Mucosa of descending colon (tissue), 3 donors: ENCODE results near the gene NMT2. TPM values are rescaled to one million over a fixed set of nuclear protein-coding genes. Genes with fewer than 3 reads are reported as not detected.

Experiments used
- ATAC-seq: fragments of 200-7000 bp; cut with Tn5 transposase; one replicate; pipeline ENCODE4 v1.9.1; 2020; ENCODE audit warnings: mild to moderate bottlenecking, moderate library complexity
- DNase-seq, 3 donors: peaks; one replicate each; pipeline ENCODE4 v3.0.0-alpha.2; 2020
- H3K36me3 ChIP-seq: fragments of 200-600 bp; one replicate; pipeline ENCODE4 v1.8.0; 2021; ENCODE audit warnings: low read depth, mild to moderate bottlenecking
- H3K4me1 ChIP-seq: fragments of 200-600 bp; one replicate; pipeline ENCODE4 v1.8.0; 2021; ENCODE audit warnings: low read depth, mild to moderate bottlenecking
- H3K4me3 ChIP-seq: fragments of 200-600 bp; one replicate; pipeline ENCODE4 v1.8.0; 2021; ENCODE audit warnings: mild to moderate bottlenecking
- H3K9me3 ChIP-seq: fragments of 200-600 bp; one replicate; pipeline ENCODE4 v1.8.0; 2021; ENCODE audit warnings: mild to moderate bottlenecking
- intact Hi-C, 2 donors: fragments of 100-400 bp; cut with DNase I in 1 of 2; cut with micrococcal nuclease in 1 of 2; formaldehyde crosslinking; loops; one replicate each; pipeline versions ENCODE4 v1.11.0 to v1.11.1; 2022; cut with DNase I, micrococcal nuclease
- total RNA-seq, 3 donors: library from RNA; stranded (reverse); fragmentation: NEBNext Ultra II Directional in 2 of 3; extraction: Animal tissue kit (Norgen Biotek cat#: 25700) in 2 of 3; gene quantifications; one replicate each; pipeline versions ENCODE4 v1.2.1 to v1.2.4, GENCODE V29; 2021 to 2023
- TF ChIP-seq, protein P1 (sequence below): fragments of 200-600 bp; IDR thresholded peaks from one replicate; pipeline ENCODE4 v1.8.0; 2022; ENCODE audit warnings: antibody characterized with exemption, mild to moderate bottlenecking
- donor health status: DM: no; HTN: no; CAD: no; lungs with moderate emphysema.
- donor health status: DM: no; HTN: no; CAD: no.
- donor health status: DM: no; HTN: yes; CAD: no.

Gene NMT2
- total RNA-seq, 3 donors from 2014 or later = 21.8 to 26.4 (median 24.3) TPM

DNA sequence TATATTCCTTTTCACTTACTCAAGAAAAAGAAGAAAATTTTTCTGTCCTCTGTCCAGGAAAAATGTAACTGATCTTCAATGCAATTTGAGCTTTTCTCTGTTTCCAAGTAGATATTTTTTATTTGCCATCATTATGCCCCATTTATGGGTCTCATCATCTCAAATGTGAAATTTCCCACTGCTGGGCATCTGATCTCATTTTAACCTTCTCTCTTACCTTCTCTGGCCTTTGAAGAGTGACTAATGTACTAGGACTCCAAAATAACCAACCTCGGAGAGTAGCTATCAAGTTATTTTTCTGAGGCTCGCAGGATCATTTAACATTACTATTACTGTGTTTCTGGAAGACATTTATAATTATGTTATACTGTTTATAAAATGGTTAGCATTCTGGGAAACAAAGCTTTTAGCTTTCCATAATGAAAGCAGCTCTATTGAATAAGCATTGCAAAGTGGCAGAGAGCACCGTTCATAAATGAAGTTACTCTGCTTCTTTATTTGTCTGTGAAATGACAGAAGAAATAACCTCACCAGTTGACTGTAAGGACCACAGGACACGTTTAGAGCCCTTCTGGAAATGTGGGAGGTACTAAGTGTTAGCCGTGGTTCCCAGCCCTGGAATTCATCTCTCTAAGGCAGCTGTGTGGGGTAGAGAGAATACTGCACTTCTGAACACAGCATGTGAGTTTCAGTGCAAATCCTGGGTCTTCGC is 33.3 kb upstream of the NMT2 start:
- TF ChIP-seq, protein P1, sequence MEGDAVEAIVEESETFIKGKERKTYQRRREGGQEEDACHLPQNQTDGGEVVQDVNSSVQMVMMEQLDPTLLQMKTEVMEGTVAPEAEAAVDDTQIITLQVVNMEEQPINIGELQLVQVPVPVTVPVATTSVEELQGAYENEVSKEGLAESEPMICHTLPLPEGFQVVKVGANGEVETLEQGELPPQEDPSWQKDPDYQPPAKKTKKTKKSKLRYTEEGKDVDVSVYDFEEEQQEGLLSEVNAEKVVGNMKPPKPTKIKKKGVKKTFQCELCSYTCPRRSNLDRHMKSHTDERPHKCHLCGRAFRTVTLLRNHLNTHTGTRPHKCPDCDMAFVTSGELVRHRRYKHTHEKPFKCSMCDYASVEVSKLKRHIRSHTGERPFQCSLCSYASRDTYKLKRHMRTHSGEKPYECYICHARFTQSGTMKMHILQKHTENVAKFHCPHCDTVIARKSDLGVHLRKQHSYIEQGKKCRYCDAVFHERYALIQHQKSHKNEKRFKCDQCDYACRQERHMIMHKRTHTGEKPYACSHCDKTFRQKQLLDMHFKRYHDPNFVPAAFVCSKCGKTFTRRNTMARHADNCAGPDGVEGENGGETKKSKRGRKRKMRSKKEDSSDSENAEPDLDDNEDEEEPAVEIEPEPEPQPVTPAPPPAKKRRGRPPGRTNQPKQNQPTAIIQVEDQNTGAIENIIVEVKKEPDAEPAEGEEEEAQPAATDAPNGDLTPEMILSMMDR = no peak
- H3K4me1 ChIP-seq = peaks cover 2% of the 10 kb centered on the region
- H3K36me3 ChIP-seq = no peaks in the 10 kb centered on the region
- no peak overlapping the region for H3K4me3 ChIP-seq
- intact Hi-C loops = no loop called here
- no peak for ATAC-seq
- H3K9me3 ChIP-seq = no peaks in the 10 kb centered on the region
- no peak for DNase-seq

DNA sequence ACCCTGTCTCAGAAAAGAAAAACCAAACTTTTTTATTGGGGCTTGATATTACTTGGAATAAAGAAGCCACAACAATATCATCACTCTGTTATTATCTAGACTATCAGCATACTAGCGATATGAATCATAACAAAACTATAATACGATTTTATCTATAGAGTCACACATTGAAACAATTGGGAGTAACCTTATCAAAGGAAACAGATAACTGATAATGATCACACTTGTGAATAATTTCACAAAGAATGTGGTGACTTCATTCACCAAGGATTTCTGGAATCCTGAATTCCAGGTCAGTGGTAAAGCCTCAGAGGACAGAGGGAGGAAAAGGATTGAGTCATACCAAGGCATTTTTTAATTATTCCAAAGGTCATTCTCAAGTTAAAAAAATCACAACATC is 32.1 kb upstream of the NMT2 start:
- H3K4me3 ChIP-seq = no peak overlapping the region
- no peak for DNase-seq
- ATAC-seq = peak; percentile 78
- intact Hi-C loops = no loop called here
- peaks cover 2% of the 10 kb centered on the region for H3K4me1 ChIP-seq
- no peaks in the 10 kb centered on the region for H3K9me3 ChIP-seq
- H3K36me3 ChIP-seq = no peaks in the 10 kb centered on the region
- TF ChIP-seq, protein P1 = no peak

DNA sequence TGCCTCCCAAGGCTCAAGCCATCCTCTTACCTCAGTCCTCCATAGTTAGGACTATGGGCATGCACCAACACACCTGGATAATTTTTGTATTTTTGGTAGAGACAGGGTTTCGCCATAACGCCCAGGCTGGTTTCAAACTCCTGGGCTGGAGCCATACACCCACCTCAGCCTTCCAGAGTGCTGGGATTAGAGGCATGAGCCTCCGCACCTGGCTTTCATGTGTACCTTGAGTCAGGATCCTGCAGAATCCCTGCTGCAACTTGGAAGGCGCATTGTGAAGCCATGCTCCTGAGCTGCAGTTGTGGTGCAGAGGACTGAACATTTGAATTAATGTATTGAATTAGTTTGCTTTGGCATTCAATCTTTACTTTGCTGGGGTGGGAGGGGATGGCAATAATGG is 29.4 kb upstream of the NMT2 start:
- no peak for ATAC-seq
- Histone ChIP-seq H3K4me1 (peaks cover 2% of the 10 kb centered on the region), H3K4me3 (no peak overlapping the region), H3K9me3 (no peaks in the 10 kb centered on the region), H3K36me3 (no peaks in the 10 kb centered on the region)
- TF ChIP-seq, protein P1 = no peak
- no peak for DNase-seq
- intact Hi-C loops = no loop called here

DNA sequence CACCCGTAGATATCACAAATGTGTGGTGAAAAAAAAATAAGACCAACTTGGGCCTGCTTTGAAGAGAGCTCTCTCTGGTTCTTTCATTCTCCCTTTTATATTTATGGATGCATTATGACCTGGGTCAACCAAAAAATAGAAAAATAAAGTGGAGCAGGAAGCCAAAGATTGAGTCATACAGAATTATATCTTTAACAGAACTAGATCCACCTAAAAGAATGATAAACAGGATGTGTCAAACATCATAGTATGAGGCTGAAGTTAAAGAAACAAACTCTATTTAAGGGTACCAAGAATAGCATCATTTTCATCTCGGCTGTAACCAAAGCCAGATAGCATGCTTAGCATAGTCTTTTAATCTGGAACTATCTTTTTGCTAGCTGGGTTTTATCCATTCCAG is 28.8 kb upstream of the NMT2 start:
- no peak for ATAC-seq
- TF ChIP-seq, protein P1 = no peak
- Histone ChIP-seq H3K9me3 (no peaks in the 10 kb centered on the region), H3K4me3 (no peak overlapping the region), H3K36me3 (no peaks in the 10 kb centered on the region), H3K4me1 (peaks cover 2% of the 10 kb centered on the region)
- no peak for DNase-seq
- intact Hi-C loops = no loop called here

DNA sequence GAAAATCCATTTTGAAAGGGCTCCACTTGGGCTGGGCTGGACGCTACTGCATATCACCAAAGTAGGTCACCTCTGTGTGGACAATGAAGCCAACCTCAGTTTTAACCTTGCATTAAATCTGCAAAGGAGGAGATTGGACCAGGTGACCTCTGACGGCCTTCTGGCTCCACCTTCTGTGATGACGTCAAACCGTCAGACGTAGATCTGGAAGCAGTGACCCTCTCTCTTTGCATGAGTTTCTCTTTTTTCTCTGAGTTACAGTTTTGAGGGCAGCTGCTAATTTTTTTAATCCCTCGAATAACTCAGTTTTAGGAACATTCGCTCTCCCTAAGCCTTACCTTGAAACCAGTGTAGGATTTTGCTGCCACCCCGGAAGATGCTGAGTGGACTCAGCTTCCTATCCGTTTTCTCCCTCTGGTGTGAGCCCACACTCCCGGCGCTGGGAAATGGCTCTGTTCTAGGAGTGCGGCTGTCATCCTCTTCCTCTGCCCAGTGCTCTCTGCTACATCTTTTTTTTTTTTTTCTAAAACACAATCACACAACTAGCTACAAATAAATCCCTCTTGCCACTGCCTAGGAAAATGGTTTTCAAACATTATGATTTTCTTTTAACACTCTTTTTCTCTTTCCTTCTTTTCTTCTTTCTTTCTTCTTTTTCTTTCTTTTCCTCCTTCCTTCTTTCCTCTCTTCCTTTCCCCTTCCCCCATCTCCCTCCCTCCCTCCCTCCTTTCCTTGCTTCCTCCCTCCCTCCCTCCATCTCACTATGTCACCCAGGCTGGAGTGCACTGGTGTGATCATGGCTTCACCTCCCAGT is 27.7 kb upstream of the NMT2 start:
- ATAC-seq (no peak), DNase-seq (no peak)
- no peaks in the 10 kb centered on the region for H3K36me3 ChIP-seq
- intact Hi-C loops = no loop called here
- H3K4me1 ChIP-seq = peaks cover 2% of the 10 kb centered on the region
- H3K9me3 ChIP-seq = no peaks in the 10 kb centered on the region
- TF ChIP-seq, protein P1 = no peak
- no peak overlapping the region for H3K4me3 ChIP-seq
